Measurements from ENCODE around the gene TAF4. TPM values are rescaled to one million over a fixed set of nuclear protein-coding genes. Genes with fewer than 3 reads are reported as not detected.
A peak's percentile ranks its signal among the peaks of the same experiment; 100 is the strongest.

The TAF4 gene
- total RNA-seq, 2 donors from 2014 or later = 17.8 to 19.5 TPM

DNA sequence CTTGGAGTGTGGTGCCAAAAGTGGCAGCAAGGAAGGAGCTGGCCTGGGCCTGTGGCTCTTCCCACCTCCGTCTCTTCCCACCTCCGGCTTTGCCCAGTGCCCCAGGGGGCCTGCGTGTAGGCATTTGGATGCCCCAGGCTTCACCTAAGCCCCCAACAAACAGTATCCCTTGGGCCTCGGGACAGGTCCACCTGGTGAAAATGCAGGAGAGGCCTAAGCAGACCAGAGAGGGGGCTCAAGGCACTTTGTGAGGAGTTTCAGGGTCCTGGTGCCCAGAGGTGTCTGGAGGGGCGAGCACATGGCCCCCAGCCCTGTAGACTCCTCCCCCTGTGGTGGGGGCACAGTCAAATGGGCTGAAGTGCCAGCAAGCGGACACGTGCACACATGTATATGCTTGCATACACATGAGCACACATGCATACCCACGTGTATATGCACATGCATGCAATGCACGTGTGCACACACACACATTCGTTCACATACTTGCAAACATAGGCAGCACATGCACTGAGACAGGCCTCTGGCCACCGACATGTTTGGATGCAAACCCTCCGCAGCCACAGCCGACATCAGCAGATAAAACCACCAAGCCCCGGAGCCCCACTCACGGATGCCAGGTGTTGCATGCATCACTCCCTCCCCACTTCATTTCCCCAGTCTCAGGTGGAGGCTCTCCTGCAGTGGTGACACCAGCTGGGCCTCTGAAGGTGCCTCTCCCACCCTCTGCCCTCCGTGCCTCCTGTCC is 124.5 kb downstream of the TAF4 start:
- H3K27ac Mint-ChIP-seq = no peak overlapping the region
- H3K4me3 Mint-ChIP-seq = no peak overlapping the region
- no peaks in the 10 kb centered on the region for H3K9me3 ChIP-seq (ENCODE audit: control insufficient read depth, low read length, poor library complexity, severe bottlenecking)
- H3K27me3 Mint-ChIP-seq = peaks cover 6% of the 10 kb centered on the region
- ATAC-seq (no peak), DNase-seq (no peak)
- no peaks in the 10 kb centered on the region for H3K4me1 Mint-ChIP-seq
- no peaks in the 10 kb centered on the region for H3K36me3 Mint-ChIP-seq (ENCODE audit: low read depth)

DNA sequence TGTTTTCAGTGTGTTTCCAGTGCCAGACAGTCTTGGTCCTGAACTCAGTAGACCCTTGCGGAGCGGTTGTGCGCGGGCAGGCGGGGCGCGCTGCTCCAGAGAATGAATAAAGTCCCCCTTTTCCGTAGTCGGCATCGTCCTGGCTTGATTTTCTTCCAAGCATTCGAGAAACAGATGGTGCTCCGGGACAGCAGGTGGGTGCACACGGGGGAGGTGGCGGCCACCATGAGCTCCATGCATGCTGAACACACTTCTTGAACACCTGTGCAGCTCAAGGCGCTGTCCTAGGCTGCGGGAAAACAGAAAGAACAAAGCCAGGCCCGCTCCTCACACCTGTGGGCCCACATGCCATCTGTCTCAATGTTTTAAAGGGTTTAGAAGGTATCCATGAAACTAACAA is 125.2 kb downstream of the TAF4 start:
- Mint-ChIP-seq H3K27me3 (peaks cover 6% of the 10 kb centered on the region), H3K27ac (no peak overlapping the region), H3K36me3 (ENCODE audit: low read depth) (no peaks in the 10 kb centered on the region), H3K4me1 (no peaks in the 10 kb centered on the region), H3K4me3 (no peak overlapping the region)
- DNase-seq = no peak
- no peak for ATAC-seq
- H3K9me3 ChIP-seq (ENCODE audit: control insufficient read depth, low read length, poor library complexity, severe bottlenecking) = no peaks in the 10 kb centered on the region

DNA sequence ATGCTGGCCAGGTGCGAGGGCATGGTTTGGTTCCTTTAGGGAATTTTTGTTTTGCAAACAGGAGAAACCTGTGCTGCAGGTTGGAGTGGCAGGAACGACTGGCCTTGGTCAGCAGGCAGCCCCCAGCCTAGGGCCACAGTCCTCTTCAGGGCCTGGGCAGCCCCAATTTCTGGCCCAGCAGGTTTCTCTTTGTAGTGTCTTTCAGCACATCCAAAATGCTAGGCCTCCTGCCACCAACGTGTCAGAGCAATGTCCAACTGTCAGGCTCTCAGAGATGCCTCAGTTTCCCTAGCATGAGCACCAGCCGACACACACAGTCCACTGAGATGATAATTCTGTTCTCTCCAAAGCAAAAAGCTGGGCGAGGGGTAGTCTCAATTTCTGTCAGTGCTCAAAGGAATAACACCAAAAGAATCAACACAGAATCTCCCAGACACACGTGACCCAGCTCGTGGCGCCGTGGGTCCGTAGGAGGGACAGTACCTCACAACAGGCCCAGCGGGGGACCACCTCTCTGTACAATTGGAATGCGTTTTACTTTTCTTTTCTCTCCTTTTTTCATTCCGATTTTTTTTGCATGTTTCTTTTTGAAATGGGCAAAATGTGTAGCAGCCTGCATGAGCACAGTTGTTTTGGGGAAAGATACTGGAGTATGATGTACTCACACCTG is 125.9 kb downstream of the TAF4 start:
- no peak overlapping the region for H3K4me3 Mint-ChIP-seq
- H3K4me1 Mint-ChIP-seq = peaks cover 1% of the 10 kb centered on the region
- DNase-seq = no peak
- peaks cover 2% of the 10 kb centered on the region for H3K36me3 Mint-ChIP-seq (ENCODE audit: low read depth)
- no peak overlapping the region for H3K27ac Mint-ChIP-seq
- H3K9me3 ChIP-seq (ENCODE audit: control insufficient read depth, low read length, poor library complexity, severe bottlenecking) = no peaks in the 10 kb centered on the region
- peaks cover 6% of the 10 kb centered on the region for H3K27me3 Mint-ChIP-seq
- no peak for ATAC-seq

DNA sequence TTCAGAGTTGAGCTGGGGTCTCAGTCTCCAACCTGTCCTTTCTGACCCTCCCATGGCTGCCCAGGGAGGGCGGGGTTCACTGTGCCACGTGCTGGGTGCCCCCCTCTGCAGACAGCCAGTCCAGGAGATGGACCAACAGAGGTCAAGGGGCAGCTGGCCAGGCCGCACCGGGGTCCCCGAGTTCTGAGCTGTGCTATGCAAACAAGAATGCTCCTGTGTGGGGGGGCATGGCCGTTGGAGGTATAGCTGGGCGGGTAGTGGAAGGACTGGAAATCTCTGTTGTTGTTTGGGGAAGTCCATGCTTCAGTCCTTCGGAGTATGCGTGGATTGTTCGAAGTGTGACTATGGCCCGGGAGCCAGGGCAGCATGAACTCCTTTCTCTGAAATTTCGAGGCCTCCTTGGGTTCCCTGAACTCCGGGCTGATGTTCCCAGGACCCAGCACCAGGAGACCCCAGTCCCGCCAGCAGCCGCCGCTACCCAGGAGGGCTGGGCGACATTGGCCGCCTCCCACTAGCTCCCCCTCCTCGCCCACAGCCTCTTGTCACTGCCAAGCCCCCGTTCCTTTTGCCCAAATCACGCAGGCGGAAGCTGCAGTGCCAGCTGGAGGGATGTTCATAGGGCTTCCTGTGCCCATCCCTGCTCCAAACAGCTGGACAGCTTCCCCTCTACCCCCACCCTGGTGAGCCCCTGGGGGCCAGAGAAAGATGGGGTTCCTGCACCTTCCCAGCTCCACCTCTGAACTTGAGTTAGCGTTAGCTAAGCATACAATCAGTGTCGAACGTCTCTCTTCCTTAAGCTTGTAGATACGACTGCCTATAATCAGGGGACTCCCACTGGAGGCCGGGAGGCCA is 126.6 kb downstream of the TAF4 start:
- H3K4me3 Mint-ChIP-seq = no peak overlapping the region
- H3K36me3 Mint-ChIP-seq (ENCODE audit: low read depth) = peaks cover 2% of the 10 kb centered on the region
- H3K27me3 Mint-ChIP-seq = peaks cover 6% of the 10 kb centered on the region
- no peak overlapping the region for H3K27ac Mint-ChIP-seq
- no peaks in the 10 kb centered on the region for H3K9me3 ChIP-seq (ENCODE audit: control insufficient read depth, low read length, poor library complexity, severe bottlenecking)
- peaks cover 3% of the 10 kb centered on the region for H3K4me1 Mint-ChIP-seq
- ATAC-seq (no peak), DNase-seq (peak in 1 of 3 donors; percentile 3)

DNA sequence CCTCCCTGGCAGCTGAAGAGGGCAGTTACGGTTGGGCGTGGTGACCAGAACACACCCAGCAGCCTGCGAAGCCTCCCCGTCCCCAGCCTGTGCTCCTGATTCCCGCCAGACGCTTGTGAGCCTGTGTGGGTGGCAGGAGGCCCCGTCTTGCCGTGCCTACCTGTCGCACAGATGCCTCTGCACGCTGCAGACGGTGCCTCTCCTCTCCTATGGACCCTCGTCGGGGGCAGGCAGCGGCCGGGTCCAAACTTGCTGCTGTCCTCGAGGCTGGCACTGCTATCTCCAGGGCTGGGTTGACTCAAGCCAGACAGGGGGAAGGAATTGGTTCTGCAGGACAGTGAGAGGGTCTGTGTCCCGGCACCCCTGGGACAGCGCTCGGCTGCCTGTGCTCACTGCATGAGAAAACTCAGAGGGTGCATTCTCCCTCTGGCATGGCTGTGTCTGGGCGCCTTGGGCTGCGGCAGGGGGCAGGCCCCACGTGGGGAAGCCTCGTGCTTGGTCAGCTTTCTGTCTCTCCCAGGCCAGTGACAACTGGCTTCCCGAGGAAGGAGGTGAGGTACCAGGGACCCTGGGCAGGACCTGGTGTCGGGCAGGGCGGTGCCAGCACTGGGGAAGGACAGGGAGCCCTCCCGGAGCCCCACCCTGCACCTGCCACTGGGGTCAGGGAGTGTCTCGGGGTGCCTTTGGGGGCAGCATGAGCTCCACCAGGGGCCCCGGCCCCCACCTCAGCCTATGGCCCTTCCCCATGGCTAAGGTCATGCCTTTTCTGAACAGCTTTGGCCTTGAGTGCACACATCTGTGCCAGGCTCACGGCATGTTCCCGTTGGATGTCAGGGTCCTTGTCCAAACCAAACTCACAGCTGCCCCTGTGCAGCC is 127.5 kb downstream of the TAF4 start:
- Mint-ChIP-seq H3K27ac (no peak overlapping the region), H3K4me1 (peaks cover 3% of the 10 kb centered on the region), H3K4me3 (no peak overlapping the region), H3K27me3 (peaks cover 6% of the 10 kb centered on the region), H3K36me3 (ENCODE audit: low read depth) (peaks cover 2% of the 10 kb centered on the region)
- no peaks in the 10 kb centered on the region for H3K9me3 ChIP-seq (ENCODE audit: control insufficient read depth, low read length, poor library complexity, severe bottlenecking)
- DNase-seq (peak in 1 of 3 donors; percentile 2), ATAC-seq (no peak)

DNA sequence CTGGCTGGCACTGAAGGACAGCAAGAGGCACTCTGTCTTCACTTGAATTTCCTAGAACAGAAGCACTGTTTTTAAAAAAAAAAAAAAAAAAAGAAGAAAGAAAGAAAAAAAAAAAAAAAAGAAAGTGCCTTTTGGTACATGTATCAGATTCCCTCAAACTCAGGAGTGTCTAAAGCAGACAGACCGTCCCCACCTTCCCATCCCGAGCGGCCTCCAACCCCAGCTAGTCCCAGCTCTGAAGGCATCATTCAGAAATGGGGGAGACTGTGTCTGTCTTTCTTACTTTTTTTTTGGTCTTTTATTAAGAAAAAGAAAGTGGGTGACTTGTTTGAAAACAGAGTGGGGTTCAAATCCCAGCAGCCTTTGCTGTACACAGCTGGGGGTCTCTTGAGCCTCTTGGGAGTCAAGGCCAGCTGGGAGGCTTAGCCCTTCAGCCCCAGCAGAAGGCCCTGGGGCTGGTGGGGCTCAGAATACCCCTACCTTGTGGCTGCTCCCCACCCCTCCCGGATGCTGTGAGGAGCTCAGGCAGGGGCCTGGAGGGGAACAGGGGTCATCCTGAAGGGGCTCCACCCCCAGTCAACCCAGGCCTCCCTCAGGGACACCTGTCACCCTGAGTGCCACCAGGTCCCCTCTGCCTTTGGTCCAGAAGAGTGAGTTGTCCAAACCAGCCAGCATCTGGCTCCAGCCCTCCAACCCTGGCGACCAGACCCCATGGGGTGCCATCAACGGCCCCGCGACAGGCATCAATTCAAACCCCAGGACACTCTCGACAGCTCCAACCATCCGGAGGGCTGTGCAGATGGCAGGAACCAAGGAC is 128.3 kb downstream of the TAF4 start:
- DNase-seq = peak in 1 of 3 donors; percentile 5
- H3K4me3 Mint-ChIP-seq = no peak overlapping the region
- H3K36me3 Mint-ChIP-seq (ENCODE audit: low read depth) = peaks cover 2% of the 10 kb centered on the region
- ATAC-seq = no peak
- no peaks in the 10 kb centered on the region for H3K9me3 ChIP-seq (ENCODE audit: control insufficient read depth, low read length, poor library complexity, severe bottlenecking)
- H3K27ac Mint-ChIP-seq = no peak overlapping the region
- peaks cover 6% of the 10 kb centered on the region for H3K27me3 Mint-ChIP-seq
- peaks cover 3% of the 10 kb centered on the region for H3K4me1 Mint-ChIP-seq

DNA sequence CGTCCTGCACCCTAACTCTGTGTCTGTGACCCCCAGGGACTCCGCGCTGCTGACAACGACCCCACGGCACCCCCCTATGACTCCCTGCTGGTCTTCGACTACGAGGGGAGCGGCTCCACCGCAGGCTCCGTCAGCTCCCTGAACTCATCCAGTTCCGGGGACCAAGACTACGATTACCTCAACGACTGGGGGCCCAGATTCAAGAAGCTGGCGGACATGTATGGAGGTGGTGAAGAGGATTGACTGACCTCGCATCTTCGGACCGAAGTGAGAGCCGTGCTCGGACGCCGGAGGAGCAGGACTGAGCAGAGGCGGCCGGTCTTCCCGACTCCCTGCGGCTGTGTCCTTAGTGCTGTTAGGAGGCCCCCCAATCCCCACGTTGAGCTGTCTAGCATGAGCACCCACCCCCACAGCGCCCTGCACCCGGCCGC is 129.0 kb downstream of the TAF4 start:
- Mint-ChIP-seq H3K4me1 (peaks cover 3% of the 10 kb centered on the region), H3K27me3 (peaks cover 6% of the 10 kb centered on the region), H3K4me3 (no peak overlapping the region), H3K27ac (no peak overlapping the region), H3K36me3 (ENCODE audit: low read depth) (peaks cover 2% of the 10 kb centered on the region)
- no peaks in the 10 kb centered on the region for H3K9me3 ChIP-seq (ENCODE audit: control insufficient read depth, low read length, poor library complexity, severe bottlenecking)
- no peak for ATAC-seq
- peak in 1 of 3 donors; percentile 8 for DNase-seq

DNA sequence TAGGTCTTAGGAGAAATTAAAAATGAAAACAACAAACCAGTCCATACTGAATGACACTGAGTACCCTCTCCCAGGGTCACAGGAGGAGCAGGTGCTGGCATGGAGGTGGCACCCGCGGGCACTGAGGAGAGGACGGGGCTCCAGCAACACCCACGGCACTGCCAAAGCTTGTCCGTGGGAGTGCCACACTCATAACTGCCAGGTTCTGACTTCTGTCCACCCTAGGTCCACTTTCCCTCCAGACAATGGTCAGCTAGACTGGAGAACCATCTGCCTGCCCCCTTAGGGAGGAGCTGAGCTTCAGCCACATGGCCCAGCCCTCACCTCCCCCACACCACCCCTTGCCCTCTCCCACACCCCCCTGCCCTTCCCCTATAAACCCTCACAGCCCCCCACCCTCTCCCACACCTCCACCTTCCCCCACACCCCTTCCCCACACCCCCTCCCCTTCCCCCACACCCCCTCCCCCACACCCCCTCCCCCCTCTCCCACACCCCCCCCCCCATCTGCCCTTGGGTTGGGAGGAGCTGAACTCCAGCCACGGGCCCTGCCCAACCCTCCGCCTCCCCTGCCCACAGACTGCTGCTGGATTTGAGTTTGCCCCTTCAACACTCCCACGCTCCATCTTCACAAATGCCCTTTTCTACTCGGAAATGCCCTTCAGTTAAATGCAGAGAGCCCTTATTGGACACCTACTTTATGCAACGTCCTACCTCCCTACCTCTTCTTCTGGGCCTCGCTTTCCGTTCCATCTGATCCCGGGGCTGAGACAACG is 129.6 kb downstream of the TAF4 start:
- Mint-ChIP-seq H3K36me3 (ENCODE audit: low read depth) (peaks cover 2% of the 10 kb centered on the region), H3K27ac (no peak overlapping the region), H3K4me3 (no peak overlapping the region), H3K4me1 (peaks cover 3% of the 10 kb centered on the region), H3K27me3 (peaks cover 6% of the 10 kb centered on the region)
- H3K9me3 ChIP-seq (ENCODE audit: control insufficient read depth, low read length, poor library complexity, severe bottlenecking) = no peaks in the 10 kb centered on the region
- no peak for ATAC-seq
- DNase-seq = no peak

DNA sequence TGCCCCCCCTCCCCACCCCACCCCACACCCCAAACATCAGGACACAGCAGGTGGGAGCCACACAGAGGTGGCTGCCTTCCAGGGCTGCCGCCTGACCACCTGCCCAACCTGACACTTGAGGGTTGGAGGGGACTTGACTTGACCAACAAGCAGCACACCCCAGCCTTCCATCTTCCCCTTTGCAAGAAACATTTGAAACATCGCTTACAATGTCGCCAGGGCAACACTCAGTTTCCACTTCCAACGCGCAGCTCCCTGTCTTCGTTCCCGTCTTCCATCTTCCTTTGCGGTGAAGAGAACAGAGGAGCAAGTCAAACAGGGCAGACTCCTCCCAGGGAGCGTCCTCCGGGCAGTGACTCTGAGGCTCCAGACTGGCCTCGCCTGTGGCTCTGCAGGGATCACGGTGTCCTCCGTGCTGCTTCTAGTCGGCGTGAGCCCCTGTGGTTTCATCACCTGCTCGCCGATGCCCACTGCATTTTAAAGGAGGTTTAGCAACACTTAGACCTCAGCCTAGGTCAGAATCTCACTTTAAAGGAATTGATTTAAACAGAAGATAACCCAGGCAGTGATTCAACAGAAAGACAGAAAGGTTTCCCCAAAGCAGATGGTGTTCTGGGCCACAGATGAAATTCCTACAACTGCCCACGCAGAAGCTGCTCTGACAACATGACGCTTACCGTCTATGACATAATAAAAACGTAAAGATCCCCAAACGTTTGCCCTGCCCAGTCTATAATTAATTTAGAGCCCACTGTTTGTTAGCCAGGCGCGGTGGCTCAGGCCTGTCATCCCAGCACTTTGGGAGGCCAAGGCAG is 130.8 kb downstream of the TAF4 start:
- no peak for ATAC-seq
- no peaks in the 10 kb centered on the region for H3K9me3 ChIP-seq (ENCODE audit: control insufficient read depth, low read length, poor library complexity, severe bottlenecking)
- H3K36me3 Mint-ChIP-seq (ENCODE audit: low read depth) = peaks cover 2% of the 10 kb centered on the region
- H3K4me1 Mint-ChIP-seq = peaks cover 3% of the 10 kb centered on the region
- peaks cover 6% of the 10 kb centered on the region for H3K27me3 Mint-ChIP-seq
- no peak overlapping the region for H3K27ac Mint-ChIP-seq
- no peak overlapping the region for H3K4me3 Mint-ChIP-seq
- no peak for DNase-seq

DNA sequence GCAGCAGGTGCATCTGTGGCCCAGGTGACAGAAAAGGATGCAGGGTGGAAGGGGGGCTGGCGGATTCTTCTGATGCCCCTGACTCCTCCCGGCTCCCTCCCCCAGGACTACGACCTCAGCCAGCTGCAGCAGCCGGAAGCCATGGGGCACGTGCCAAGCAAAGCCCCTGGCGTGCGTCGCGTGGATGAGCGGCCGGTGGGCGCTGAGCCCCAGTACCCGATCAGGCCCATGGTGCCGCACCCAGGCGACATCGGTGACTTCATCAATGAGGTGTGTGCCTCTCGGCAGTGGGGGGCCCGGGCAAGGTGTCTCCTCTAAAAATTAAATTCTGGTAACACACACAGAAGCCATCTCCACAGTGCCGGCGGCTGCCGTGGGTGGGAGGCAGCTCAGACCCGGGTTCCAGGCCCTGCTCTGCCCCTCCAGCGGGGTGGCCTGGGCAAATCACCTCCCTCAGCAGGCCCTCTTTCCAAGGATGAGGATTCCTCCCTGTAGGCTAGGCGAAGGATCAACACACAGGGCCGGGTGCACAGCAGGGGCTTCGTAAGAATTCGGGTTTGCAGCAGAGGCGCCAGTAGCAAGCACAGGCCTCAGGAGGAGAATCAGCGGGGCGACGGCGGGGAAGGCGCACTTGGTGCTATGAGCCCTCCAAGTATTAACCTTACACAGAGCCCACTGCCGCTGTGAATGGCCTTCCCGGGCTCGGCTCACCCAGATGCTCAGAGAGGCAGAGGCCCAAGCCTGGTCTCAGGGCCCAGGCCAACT is 131.5 kb downstream of the TAF4 start:
- peaks cover 2% of the 10 kb centered on the region for H3K36me3 Mint-ChIP-seq (ENCODE audit: low read depth)
- H3K27ac Mint-ChIP-seq = no peak overlapping the region
- ATAC-seq (no peak), DNase-seq (peak in 1 of 3 donors; percentile 8)
- H3K9me3 ChIP-seq (ENCODE audit: control insufficient read depth, low read length, poor library complexity, severe bottlenecking) = no peaks in the 10 kb centered on the region
- H3K4me1 Mint-ChIP-seq = peaks cover 3% of the 10 kb centered on the region
- H3K27me3 Mint-ChIP-seq = peaks cover 6% of the 10 kb centered on the region
- no peak overlapping the region for H3K4me3 Mint-ChIP-seq

All from T-helper 17 cell (primary cell).